NCI-H2029 treated with DMSO at 0.1 percent for 48 hours (cell line): Measurements from ENCODE around the gene ZNF451.

Experiments used
- DNase-seq: peaks from one replicate; lab custom pipeline; 2025; lab: John Stamatoyannopoulos, UW

The ZNF451 gene

GRCh38 chr6:57205550-57206328 lies 115.8 kb downstream of the ZNF451 start:
- DNase-seq = no peak

- no peak for DNase-seq
These were observed 117.2 kb downstream of the ZNF451 start for GRCh38 chr6:57207141-57207540.

- no peak for DNase-seq
These were observed 117.9 kb downstream of the ZNF451 start for GRCh38 chr6:57207872-57208271.

- no peak for DNase-seq
These were observed 119.0 kb downstream of the ZNF451 start for GRCh38 chr6:57209030-57209429.

GRCh38 chr6:57210060-57210459 lies 120.1 kb downstream of the ZNF451 start:
- DNase-seq = no peak

GRCh38 chr6:57215260-57215659 lies 125.3 kb downstream of the ZNF451 start:
- no peak for DNase-seq

GRCh38 chr6:57216235-57217101 lies 126.5 kb downstream of the ZNF451 start:
- no peak for DNase-seq

GRCh38 chr6:57217270-57217669 lies 127.3 kb downstream of the ZNF451 start:
- DNase-seq = no peak
